KOPT-K1 (cell line): ENCODE results near the gene PRPF4.
"Not testable (repeated sequence)": the region's sequence is repeated elsewhere in the genome, so short reads cannot be mapped to it uniquely, and the experiment has no call there.

ENCODE experiments used
- H3K27ac ChIP-seq: fragments of 200-600 bp; sonication (generic); 2 replicates; pipeline ENCODE4 v1.5.1; 2016; ENCODE audit warnings: antibody characterized with exemption, mild to moderate bottlenecking, low read depth, low read length; ENCODE audit not compliant: poor library complexity, severe bottlenecking
- H3K36me3 ChIP-seq: fragments of 200-600 bp; sonication (generic); 2 replicates; pipeline ENCODE4 v1.5.1; 2017; ENCODE audit warnings: antibody characterized with exemption, mild to moderate bottlenecking, low read length, moderate library complexity; ENCODE audit not compliant: insufficient read depth
- H3K9me3 ChIP-seq: fragments of 200-600 bp; sonication (generic); 2 replicates; pipeline ENCODE4 v1.5.1; 2017; ENCODE audit warnings: antibody characterized with exemption, low read length, mild to moderate bottlenecking; ENCODE audit not compliant: insufficient read depth, poor library complexity, severe bottlenecking

Gene PRPF4

DNA sequence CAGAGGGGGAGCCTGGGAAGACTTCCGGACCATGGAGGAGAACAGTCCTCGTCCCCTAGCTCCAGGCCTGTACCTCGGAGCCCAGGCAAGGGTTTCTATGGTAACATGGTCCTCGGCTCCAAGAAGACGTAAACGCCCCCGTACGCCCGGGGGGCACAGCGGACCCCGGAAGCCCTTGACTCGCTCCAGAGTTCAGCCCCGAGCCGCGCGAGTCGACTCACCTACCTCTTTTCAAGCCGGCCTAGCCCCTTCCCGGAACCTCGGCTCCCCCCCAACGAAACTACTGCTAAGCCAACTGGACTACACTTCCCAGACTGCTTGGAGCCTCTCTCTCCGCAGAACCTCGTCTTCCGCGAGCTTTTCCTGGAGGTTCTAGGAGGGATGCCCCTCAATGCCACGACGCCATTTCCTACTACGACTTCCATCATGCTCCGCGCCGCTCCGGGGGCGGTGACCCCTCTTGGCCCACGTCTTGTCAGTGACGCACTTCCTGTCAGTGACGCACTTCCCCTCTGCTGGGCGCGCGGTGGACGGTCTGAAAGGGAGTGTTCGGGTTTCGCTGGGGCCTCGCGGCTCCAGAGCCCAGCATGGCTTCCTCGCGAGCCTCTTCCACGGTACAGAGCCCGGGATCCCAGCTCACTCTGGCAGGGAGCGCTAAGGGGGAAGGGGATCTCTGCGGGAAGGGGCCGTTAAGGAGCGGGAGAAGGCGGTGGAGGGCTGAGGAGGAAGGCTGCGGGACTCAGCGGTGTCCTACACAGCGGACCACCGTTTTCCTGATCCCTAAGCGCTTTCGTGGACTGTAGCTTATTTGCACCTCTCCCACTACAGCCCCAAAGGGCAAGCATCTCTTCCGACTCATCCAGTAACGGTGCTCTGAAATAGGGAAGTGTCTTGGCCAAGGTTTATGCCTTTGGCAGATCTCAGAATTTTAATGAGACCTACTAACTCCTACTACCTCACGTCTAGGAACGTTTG lies at the start of gene PRPF4, which contains the start of gene CDC26:
Gene PRPF4 (plus strand): TSS at position 502 of the 975 bp plus-strand sequence. CDS start 86 bp downstream, at position 588.
Gene CDC26 (minus strand): TSS at position 416 of the 975 bp plus-strand sequence. CDS start 3,065 bp downstream, outside the sequence.
- Histone ChIP-seq H3K36me3 (peaks cover 67% of the 10 kb centered on the region), H3K27ac (peak within 1 kb of the TSS; percentile 80), H3K9me3 (no peaks in the 10 kb centered on the region)

DNA sequence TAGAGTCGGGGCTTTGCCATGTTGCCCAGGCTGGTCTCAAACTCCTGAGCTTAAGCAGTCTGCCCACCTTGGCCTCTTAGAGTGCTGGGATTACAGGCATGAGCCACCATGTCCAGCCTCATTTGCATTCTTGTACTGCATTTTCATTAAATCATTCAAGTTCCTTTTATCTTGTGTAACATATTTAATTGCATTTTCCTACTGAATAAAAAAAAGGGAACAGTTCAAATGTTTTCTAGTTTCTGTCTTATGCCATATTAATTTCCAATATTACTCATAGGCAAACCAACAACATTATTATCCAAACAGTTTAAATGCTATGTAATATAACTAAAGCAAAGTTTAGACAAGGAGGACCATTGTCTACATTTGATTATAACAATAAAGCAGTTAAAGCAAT lies 48.0 kb upstream of the PRPF4 start:
- Histone ChIP-seq H3K27ac (no peak overlapping the region), H3K9me3 (no peaks in the 10 kb centered on the region), H3K36me3 (0 out of 2 replicates have a peak, but pooled peaks cover 7% of the 10 kb centered on the region)

DNA sequence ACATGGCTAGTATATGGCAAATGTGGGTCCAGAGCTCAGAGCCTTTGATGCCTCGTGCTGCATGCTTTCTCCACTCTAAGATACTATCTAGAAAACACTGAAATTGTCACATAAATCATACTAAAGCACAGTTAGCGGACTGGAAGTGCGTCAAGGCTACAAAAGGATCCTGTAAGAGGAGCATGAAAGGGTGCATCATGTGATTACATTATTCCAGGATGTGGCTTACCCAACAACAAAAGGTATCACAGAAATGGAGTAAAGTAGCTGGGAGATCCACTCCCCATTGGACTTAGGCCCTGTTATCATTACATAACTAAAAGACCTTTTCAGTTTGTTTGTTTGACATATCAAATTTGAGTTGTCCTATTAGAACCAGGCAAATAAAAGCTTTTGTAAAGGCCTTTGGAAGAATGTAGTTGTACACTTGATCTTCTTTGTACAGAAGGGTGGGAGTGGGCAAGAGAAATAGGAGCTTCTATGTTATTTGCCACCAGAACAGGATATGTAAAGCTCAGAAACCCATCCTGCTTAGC lies 47.3 kb upstream of the PRPF4 start:
- H3K36me3 ChIP-seq, result 0 out of 2 replicates have a peak, but pooled peaks cover 7% of the 10 kb centered on the region
- H3K27ac ChIP-seq, result no peak overlapping the region

DNA sequence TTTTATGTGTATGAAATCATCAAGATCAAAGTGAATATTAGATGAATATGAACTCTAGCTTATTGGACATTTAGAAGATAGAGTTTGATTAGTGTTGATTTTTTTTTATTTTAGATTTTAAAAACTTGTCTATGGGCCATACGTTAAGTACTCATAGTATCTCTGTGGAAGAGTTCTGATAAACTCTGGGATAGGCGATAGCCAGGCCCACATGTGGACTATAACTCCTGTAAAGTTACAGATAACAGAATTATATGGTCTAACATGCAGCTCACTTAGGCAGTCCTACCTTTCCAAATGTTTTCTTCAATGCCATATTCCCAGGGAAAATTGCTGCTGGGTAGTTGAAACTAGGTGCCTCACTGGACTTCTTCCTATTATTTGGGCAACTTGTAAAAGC lies 43.8 kb upstream of the PRPF4 start:
- H3K27ac ChIP-seq, result no peak overlapping the region
- no peaks in the 10 kb centered on the region for H3K9me3 ChIP-seq
- no peaks in the 10 kb centered on the region for H3K36me3 ChIP-seq

More for the DNA sequence above, 47.3 kb upstream of the PRPF4 start:
- H3K9me3 ChIP-seq, result no peaks in the 10 kb centered on the region

DNA sequence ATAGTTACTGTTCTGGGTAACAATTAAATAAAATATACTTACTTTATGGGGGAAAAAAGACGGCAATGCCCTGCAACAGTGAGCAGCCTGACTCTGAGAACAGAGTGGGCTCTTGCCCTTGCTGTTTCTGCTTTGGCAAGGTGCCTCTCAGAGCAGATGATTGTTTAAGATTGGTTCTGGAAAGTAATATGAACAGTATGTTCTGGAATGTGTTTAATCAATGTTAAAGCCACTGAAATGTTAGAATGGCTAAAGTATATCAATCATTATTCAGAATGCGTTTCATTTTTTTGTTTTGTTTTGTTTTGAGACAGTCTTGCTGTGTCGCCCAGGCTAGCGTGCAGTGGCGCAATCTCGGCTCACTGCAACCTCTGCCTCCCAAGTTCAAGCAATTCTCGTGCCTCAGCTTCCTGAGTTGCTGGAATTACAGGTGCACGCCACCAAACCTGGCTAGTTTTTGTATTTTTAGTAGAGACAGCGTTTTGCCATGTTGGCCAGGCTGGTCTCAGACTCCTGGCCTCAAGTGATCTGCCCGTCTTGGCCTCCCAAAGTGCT lies 39.7 kb upstream of the PRPF4 start:
- not testable (repeated sequence) for H3K27ac ChIP-seq, H3K36me3 ChIP-seq, H3K9me3 ChIP-seq

DNA sequence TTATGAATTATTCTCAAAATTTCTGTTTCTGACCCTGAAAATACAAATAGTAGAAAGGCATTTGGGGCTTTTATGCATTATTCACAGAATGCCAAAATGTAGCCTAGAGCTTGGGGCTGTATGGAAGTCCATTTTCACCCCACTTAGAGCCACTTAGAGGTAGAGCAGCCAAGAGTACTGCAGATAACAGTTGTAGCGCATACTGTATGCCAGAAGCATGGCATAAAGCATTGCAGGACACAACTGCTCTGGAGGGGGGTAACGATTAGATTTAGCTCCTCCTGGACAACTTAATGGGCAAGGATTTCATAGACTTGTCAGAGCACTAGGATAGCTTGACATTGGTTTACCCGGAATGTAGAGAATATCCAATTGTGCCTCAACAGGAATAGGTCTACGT lies 38.4 kb upstream of the PRPF4 start:
- Histone ChIP-seq H3K27ac (no peak overlapping the region), H3K9me3 (no peaks in the 10 kb centered on the region), H3K36me3 (no peaks in the 10 kb centered on the region)

DNA sequence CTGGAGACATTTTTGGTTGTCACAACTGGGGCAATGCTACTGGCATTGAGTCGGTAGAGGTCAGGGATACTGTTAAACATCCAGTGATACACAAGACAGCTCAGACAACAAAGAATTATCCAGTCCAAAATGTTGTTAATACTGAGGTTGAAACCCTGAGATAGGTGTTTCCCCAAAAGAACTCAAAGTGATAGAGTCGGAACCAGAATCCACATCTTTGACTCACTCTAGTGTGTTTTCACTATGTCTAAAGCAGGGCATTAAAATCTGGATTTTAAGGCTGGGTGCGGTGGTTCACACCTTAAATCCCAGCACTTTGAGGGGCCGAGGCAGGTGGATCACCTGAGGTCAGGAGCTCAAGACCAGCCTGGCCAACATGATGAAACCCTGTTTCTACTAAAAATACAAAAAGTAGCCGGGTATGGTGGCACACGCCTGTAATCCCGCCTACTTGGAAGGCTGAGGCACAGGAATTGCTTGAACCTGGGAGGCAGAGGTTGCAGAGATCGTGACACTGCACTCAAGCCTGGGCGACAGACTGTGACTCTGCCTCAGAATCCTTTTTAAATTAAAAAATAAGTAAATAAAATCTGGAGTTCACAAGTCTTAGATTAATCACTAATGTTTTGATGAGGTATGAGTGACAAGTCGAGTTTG lies 37.1 kb upstream of the PRPF4 start:
- Histone ChIP-seq H3K9me3 (no peaks in the 10 kb centered on the region), H3K36me3 (no peaks in the 10 kb centered on the region), H3K27ac (no peak overlapping the region)

DNA sequence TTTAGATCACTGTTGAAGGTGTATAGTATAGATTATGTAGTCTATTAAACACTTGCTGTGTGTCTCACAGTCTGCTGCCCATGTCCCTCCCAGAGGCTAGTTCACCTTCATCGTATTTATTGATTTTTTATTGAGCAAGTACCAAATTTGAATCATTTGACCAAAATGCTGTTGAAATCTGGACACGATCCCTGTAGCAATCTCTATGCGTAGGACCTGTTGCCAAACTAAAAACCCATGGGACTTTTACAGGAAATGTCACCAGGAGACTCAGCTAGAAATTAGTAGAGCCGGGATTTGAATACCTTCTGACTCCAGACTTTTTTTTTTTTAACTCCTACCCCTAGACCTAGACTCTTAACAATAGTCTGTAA lies 36.6 kb upstream of the PRPF4 start:
- Histone ChIP-seq H3K36me3 (no peaks in the 10 kb centered on the region), H3K27ac (no peak overlapping the region), H3K9me3 (no peaks in the 10 kb centered on the region)

DNA sequence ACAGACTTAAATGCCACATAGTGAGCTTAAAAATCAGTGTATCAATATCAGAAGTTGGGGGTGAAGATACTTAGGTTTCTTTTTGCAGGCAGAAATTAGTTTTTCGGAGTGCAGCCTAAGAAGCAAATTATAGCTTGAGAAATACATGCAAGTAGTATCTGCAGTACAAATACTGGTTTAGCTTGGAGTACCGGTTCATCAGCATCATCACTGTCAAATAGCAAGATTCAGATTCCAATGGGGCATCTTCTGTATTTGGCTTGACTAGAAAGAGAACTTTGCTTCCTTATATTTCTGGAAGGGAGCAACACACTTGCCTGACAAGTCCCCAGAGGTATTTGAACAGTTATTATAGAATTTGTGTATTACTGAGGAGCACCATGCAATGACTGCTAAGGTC lies 34.3 kb upstream of the PRPF4 start:
- Histone ChIP-seq H3K27ac (no peak overlapping the region), H3K9me3 (no peaks in the 10 kb centered on the region), H3K36me3 (no peaks in the 10 kb centered on the region)

DNA sequence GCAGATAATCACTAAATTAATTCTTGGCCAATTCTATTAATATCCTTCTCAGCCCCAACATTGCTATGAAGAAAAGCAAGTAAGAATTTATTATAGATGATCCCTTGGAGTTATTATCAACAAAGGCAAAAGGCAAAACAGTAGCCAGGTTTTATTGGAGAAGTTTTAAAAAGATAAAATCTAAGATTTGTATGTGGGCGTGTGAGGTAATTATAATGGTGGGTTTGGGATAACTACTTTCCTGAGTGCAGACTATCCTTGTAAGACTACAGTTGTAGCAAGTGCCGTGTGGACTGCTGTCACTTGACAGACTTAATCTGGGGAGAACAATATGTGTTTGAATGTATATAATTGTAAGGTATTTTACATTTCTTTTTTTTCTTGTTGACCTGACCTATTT lies 30.9 kb upstream of the PRPF4 start:
- H3K36me3 ChIP-seq, result no peaks in the 10 kb centered on the region
- no peak overlapping the region for H3K27ac ChIP-seq
- no peaks in the 10 kb centered on the region for H3K9me3 ChIP-seq

DNA sequence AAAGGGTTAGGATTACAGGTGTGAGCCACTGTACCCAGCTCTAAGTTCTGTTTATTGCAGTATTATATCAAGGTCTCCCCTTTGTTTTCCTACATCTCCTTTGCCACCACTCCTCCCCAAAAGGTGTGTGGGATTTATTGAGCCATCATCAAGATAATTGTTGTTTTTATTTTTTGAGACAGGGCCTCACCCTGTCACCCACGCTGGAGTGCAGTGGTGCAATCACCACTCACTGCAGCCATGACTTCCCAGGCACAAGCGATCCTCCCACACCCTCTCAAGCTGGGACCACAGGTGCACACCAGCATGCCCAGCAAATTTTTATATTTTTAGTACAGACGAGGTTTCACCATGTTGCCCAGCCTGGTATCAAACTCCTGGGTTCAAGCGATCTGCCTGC lies 29.6 kb upstream of the PRPF4 start:
- no peaks in the 10 kb centered on the region for H3K36me3 ChIP-seq
- no peaks in the 10 kb centered on the region for H3K9me3 ChIP-seq
- H3K27ac ChIP-seq, result no peak overlapping the region

DNA sequence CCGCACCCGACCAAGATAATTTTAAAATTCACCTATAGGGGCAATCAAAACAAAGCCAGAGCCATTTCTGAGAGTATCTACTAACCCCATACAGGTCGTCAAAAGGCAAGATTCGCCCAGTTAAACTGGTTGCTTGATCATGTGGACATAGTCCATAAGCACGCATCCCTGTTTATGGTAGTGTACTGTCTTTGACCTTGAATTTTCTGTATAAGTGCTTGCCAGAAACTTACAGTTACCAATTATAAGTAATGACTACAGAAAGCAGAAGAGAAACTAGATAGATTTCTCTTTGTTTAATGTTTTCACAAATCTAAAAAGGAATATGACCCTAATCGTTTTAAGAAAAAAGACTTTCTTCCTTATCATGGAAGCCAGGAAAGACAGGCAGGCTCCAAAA lies 28.5 kb upstream of the PRPF4 start:
- no peak overlapping the region for H3K27ac ChIP-seq

DNA sequence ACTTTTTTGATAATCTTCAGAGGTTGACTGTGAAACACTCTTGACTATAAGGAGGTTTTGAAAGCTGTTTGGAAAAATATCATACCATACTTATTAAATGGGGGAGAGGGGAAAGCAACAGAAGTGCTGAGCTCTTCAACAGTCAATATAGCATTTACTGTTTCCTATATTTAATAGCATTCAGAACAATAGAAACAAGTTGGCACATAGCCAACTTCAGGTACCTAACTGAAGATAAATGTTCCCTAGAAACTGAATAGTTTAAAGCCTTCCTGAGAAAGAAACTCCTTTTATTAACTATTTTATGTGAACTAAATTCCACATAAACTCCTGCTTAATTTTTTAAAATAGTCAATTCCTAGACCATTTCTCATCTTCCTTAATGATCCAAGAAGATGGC lies 27.8 kb upstream of the PRPF4 start:
- H3K9me3 ChIP-seq, result no peaks in the 10 kb centered on the region
- no peaks in the 10 kb centered on the region for H3K36me3 ChIP-seq
- no peak overlapping the region for H3K27ac ChIP-seq

More for the DNA sequence above, 28.5 kb upstream of the PRPF4 start:
- no peaks in the 10 kb centered on the region for H3K36me3 ChIP-seq
- H3K9me3 ChIP-seq, result no peaks in the 10 kb centered on the region

DNA sequence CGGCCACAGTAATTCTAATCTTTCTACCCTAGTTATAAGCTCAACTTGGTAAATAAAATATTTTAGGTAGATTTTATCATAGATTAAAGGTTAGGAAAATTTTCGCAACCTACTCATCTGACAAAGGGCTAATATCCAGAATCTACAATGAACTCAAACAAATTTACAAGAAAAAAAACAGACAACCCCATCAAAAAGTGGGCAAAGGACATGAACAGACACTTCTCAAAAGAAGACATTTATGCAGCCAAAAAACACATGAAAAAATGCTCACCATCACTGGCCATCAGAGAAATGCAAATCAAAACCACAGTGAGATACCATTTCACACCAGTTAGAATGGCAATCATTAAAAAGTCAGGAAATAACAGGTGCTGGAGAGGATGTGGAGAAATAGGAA lies 25.8 kb upstream of the PRPF4 start:
- not testable (repeated sequence) for H3K9me3 ChIP-seq, H3K36me3 ChIP-seq, H3K27ac ChIP-seq

DNA sequence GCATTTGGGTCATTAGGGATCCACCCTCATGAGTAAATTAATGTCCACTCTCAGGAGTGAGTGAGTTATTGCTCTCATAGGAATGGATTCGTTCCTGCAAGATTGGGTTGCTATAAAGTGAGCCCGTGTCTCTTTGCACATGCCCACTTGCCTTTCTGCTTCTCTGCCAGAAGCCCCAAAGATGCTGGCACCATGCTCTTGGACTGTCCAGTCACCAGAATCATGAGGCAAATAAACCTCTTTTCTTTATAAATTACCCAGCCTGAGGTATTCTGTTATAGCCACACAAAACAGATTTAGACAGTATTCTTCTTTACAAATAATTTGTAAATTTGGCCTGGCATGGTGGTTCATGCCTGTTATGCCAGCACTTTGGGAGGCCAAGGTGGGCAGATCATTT lies 24.7 kb upstream of the PRPF4 start:
- Histone ChIP-seq H3K36me3 (no peaks in the 10 kb centered on the region), H3K9me3 (no peaks in the 10 kb centered on the region), H3K27ac (no peak overlapping the region)
